SJSA1 (cell line): ENCODE measurements around the gene CNR2. TPM values are rescaled to one million over a fixed set of nuclear protein-coding genes. Genes with fewer than 3 reads are reported as not detected.

Experiments used
- DNase-seq, 2 experiments: peaks; one replicate each; pipeline ENCODE4 v3.0.0-alpha.2; 2015 to 2020; ENCODE audit warnings: low spot score in 2 of 2, low read depth in 1 of 2
- H3K27ac ChIP-seq: fragments of 250-450 bp; sonication (Bioruptor Pico); 2 replicates; pipeline ENCODE4 v1.5.1; 2020; ENCODE audit warnings: mild to moderate bottlenecking, moderate library complexity
- H3K27me3 ChIP-seq: fragments of 250-450 bp; sonication (Bioruptor Pico); replicated peaks from 2 replicates; pipeline ENCODE4 v1.5.1; 2020; ENCODE audit warnings: mild to moderate bottlenecking, moderate library complexity
- H3K36me3 ChIP-seq: fragments of 250-450 bp; sonication (Bioruptor Pico); 2 replicates; pipeline ENCODE4 v1.5.1; 2020; ENCODE audit warnings: mild to moderate bottlenecking
- H3K4me1 ChIP-seq: fragments of 250-450 bp; sonication (Bioruptor Pico); replicated peaks from 2 replicates; pipeline ENCODE4 v1.6.1; 2021; ENCODE audit warnings: mild to moderate bottlenecking
- H3K4me3 ChIP-seq: fragments of 250-450 bp; sonication (Bioruptor Pico); 2 replicates; pipeline ENCODE4 v1.5.1; 2020; ENCODE audit warnings: mild to moderate bottlenecking
- H3K9me3 ChIP-seq: fragments of 250-450 bp; sonication (Bioruptor Pico); replicated peaks from 2 replicates; pipeline ENCODE4 v1.5.1; 2020; ENCODE audit warnings: mild to moderate bottlenecking
- total RNA-seq: library from RNA; depleted of rRNA; stranded (reverse); fragments of >200 nt; shearing (Covaris generic); gene quantifications from 2 replicates; pipeline ENCODE4 v1.2.3, GENCODE V29; 2014

The CNR2 gene
- total RNA-seq, 1 experiment from 2014 or later: 0.08 TPM

- no peaks in the 10 kb centered on the region for H3K9me3 ChIP-seq
- H3K36me3 ChIP-seq: no peaks in the 10 kb centered on the region
- no peaks in the 10 kb centered on the region for H3K27me3 ChIP-seq
- no peak overlapping the region for H3K27ac ChIP-seq
- no peak overlapping the region for H3K4me3 ChIP-seq
- H3K4me1 ChIP-seq: peaks cover 13% of the 10 kb centered on the region
- no peak for DNase-seq
Measured at GRCh38 chr1:23928789-23929188, 15.6 kb upstream of the CNR2 start.

- Histone ChIP-seq H3K27ac (no peak overlapping the region), H3K4me1 (peaks cover 13% of the 10 kb centered on the region), H3K4me3 (no peak overlapping the region), H3K9me3 (no peaks in the 10 kb centered on the region), H3K27me3 (no peaks in the 10 kb centered on the region), H3K36me3 (no peaks in the 10 kb centered on the region)
- no peak for DNase-seq
Measured at GRCh38 chr1:23927097-23927496, 13.9 kb upstream of the CNR2 start.

- Histone ChIP-seq H3K27me3 (no peaks in the 10 kb centered on the region), H3K36me3 (no peaks in the 10 kb centered on the region), H3K4me1 (no peaks in the 10 kb centered on the region), H3K4me3 (no peak overlapping the region), H3K9me3 (no peaks in the 10 kb centered on the region), H3K27ac (no peak overlapping the region)
- DNase-seq: no peak
Measured at GRCh38 chr1:23925279-23925678, 12.1 kb upstream of the CNR2 start.

DNA sequence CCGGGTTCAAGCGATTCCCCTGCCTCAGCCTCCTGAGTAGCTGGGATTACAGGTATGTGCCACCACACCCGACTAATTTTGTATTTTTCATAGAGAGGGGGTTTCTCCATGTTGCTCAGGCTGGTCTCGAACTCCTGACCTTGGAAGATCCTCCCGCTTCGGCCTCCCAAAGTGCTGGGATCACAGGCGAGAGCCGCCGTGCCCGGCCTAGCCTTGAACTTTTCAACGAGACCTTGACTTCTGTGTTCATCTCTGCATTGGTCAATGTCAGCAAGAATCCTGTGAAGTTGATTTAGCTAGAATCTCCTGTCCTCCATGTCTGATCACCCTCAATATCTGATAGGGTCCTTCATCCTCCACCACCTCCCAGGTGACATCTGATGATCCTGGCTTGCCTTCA lies 11.4 kb upstream of the CNR2 start:
- Histone ChIP-seq H3K4me3 (no peak overlapping the region), H3K27ac (no peak overlapping the region), H3K27me3 (no peaks in the 10 kb centered on the region), H3K36me3 (no peaks in the 10 kb centered on the region), H3K9me3 (no peaks in the 10 kb centered on the region), H3K4me1 (peaks cover 6% of the 10 kb centered on the region; the same call in 1 of the 2 replicates)
- no peak for DNase-seq

- Histone ChIP-seq H3K27ac (no peak overlapping the region), H3K27me3 (no peaks in the 10 kb centered on the region), H3K9me3 (no peaks in the 10 kb centered on the region), H3K4me3 (no peak overlapping the region), H3K4me1 (peaks cover 6% of the 10 kb centered on the region; the same call in 1 of the 2 replicates), H3K36me3 (no peaks in the 10 kb centered on the region)
- DNase-seq: no peak
Measured at GRCh38 chr1:23923592-23924499, 10.7 kb upstream of the CNR2 start.

GRCh38 chr1:23922321-23922943 lies 9.3 kb upstream of the CNR2 start:
- Histone ChIP-seq H3K4me1 (peaks cover 6% of the 10 kb centered on the region; the same call in 1 of the 2 replicates), H3K27ac (no peak overlapping the region), H3K27me3 (no peaks in the 10 kb centered on the region), H3K4me3 (no peak overlapping the region), H3K36me3 (no peaks in the 10 kb centered on the region), H3K9me3 (no peaks in the 10 kb centered on the region)
- DNase-seq: no peak

GRCh38 chr1:23916209-23917131 lies 3.3 kb upstream of the CNR2 start:
- Histone ChIP-seq H3K27me3 (no peaks in the 10 kb centered on the region), H3K27ac (no peak overlapping the region), H3K4me3 (no peak overlapping the region), H3K36me3 (no peaks in the 10 kb centered on the region), H3K4me1 (peaks cover 9% of the 10 kb centered on the region; the same call in 1 of the 2 replicates), H3K9me3 (no peaks in the 10 kb centered on the region)
- peak; percentile 46 to 62 for DNase-seq

DNA sequence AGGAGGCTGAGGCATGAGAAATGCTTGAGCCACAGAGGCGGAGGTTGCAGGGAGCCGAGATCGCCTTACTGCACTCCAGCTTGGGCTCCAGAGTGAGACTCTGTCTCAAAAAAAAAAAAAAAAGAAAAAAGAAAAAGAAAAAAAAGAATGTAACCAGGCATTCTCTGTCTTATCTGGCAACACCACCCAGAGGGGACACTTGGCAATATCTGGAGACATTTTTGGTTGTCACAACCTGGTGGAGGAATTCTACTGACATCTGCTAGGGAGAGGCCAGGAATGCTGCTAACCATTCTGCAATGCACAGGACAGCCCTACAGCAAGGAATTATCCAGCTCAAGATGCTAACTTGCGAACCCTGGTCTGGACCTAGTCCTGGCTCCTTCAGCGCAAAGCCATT lies 2.3 kb upstream of the CNR2 start:
- Histone ChIP-seq H3K4me3 (no peak overlapping the region), H3K27ac (no peak overlapping the region), H3K27me3 (no peaks in the 10 kb centered on the region), H3K9me3 (no peaks in the 10 kb centered on the region), H3K4me1 (peaks cover 9% of the 10 kb centered on the region; the same call in 1 of the 2 replicates), H3K36me3 (no peaks in the 10 kb centered on the region)
- no peak for DNase-seq

DNA sequence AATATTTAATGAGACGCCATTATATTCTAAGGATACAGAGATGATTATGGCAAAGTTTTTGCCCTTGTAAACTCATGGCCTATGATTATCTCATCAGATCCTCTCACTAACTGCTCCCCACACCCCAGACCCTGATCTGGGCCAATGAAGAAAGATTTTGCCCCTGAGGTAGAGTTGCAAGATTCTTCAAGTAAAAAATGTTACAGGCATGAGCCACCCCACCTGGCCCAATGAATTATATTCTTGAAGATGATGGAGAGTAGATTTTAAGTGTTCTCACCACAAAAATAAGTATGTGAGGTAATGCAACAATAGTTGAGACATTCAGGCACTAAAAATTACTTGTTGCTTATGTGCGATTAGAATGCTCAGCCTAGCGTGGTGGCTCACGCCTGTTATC lies 1.8 kb upstream of the CNR2 start:
- Histone ChIP-seq H3K27ac (no peak overlapping the region), H3K4me1 (peaks cover 6% of the 10 kb centered on the region; the same call in 1 of the 2 replicates), H3K36me3 (no peaks in the 10 kb centered on the region), H3K4me3 (no peak overlapping the region), H3K27me3 (no peaks in the 10 kb centered on the region), H3K9me3 (no peaks in the 10 kb centered on the region)
- no peak for DNase-seq

- H3K9me3 ChIP-seq: no peaks in the 10 kb centered on the region
- no peak overlapping the region for H3K27ac ChIP-seq
- H3K4me1 ChIP-seq: peaks cover 3% of the 10 kb centered on the region; the same call in 1 of the 2 replicates
- peaks cover 3% of the 10 kb centered on the region; the same call in 1 of the 2 replicates for H3K27me3 ChIP-seq
- no peak overlapping the region for H3K4me3 ChIP-seq
- H3K36me3 ChIP-seq: no peaks in the 10 kb centered on the region
- DNase-seq: no peak
Measured at GRCh38 chr1:23911921-23912320, 1.2 kb downstream of the CNR2 start.

GRCh38 chr1:23910553-23911246 lies 2.5 kb downstream of the CNR2 start:
- Histone ChIP-seq H3K27ac (no peak overlapping the region), H3K27me3 (peaks cover 3% of the 10 kb centered on the region; the same call in 1 of the 2 replicates), H3K4me3 (no peak overlapping the region), H3K9me3 (no peaks in the 10 kb centered on the region), H3K36me3 (no peaks in the 10 kb centered on the region), H3K4me1 (peaks cover 3% of the 10 kb centered on the region; the same call in 1 of the 2 replicates)
- DNase-seq: no peak

GRCh38 chr1:23910144-23910543 lies 3.0 kb downstream of the CNR2 start:
- Histone ChIP-seq H3K9me3 (no peaks in the 10 kb centered on the region), H3K27me3 (peaks cover 3% of the 10 kb centered on the region; the same call in 1 of the 2 replicates), H3K36me3 (no peaks in the 10 kb centered on the region), H3K4me1 (peaks cover 3% of the 10 kb centered on the region; the same call in 1 of the 2 replicates), H3K4me3 (no peak overlapping the region), H3K27ac (no peak overlapping the region)
- DNase-seq: no peak

- H3K9me3 ChIP-seq: no peaks in the 10 kb centered on the region
- no peak overlapping the region for H3K4me3 ChIP-seq
- H3K36me3 ChIP-seq: no peaks in the 10 kb centered on the region
- peaks cover 3% of the 10 kb centered on the region; the same call in 1 of the 2 replicates for H3K4me1 ChIP-seq
- no peak overlapping the region for H3K27ac ChIP-seq
- H3K27me3 ChIP-seq: peaks cover 8% of the 10 kb centered on the region
- no peak for DNase-seq
Measured at GRCh38 chr1:23909412-23909811, 3.8 kb downstream of the CNR2 start.
